ENCODE measurements around the gene GPR68.
A peak's percentile ranks its signal among the peaks of the same experiment; 100 is the strongest.
"Not testable (repeated sequence)": the region's sequence is repeated elsewhere in the genome, so short reads cannot be mapped to it uniquely, and the experiment has no call there.

Gene GPR68

GRCh38 chr14:91204657-91205056, 39.8 kb downstream of the GPR68 start:
- intact Hi-C loops (cut with DNase I), result no loop called here
- peak in 1 of 10 donors; percentile 67 for DNase-seq

GRCh38 chr14:91202234-91202974, 42.1 kb downstream of the GPR68 start:
- peak in 2 of 10 donors; percentile 23 to 55 for DNase-seq
- intact Hi-C loops (cut with DNase I), result no loop called here

GRCh38 chr14:91200802-91201201, 43.7 kb downstream of the GPR68 start:
- peak in 1 of 10 donors; percentile 2 for DNase-seq
- intact Hi-C loops (cut with DNase I), result not testable (repeated sequence)

DNA sequence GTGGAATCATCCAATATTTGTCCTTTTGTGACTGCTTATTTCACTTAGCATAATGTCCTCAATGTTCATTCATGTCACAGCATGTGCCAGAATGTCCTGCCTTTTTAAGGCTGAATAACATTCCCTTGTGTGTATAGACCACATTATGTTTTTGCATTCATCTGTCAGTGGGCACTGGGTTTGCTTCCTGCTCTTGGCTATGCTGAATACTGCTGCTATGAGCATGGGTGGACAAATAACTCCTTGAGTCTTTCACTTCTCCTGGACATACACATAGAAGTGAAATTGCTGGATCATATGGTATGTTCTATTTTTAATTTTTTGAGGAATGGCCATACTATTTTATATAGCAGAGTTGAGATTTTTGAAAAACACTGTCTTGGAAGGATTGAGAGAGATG, 46.9 kb downstream of the GPR68 start:
- intact Hi-C loops (cut with DNase I), result no loop called here
- no peak for DNase-seq

GRCh38 chr14:91195881-91196280, 48.6 kb downstream of the GPR68 start:
- DNase-seq, result peak in 2 of 10 donors; percentile 13 to 69
- intact Hi-C loops (cut with DNase I), result no loop called here

GRCh38 chr14:91193069-91193468, 51.4 kb downstream of the GPR68 start:
- DNase-seq, result peak in 3 of 10 donors; percentile 26 to 56 (median 47)
- intact Hi-C loops (cut with DNase I), result no loop called here

DNA sequence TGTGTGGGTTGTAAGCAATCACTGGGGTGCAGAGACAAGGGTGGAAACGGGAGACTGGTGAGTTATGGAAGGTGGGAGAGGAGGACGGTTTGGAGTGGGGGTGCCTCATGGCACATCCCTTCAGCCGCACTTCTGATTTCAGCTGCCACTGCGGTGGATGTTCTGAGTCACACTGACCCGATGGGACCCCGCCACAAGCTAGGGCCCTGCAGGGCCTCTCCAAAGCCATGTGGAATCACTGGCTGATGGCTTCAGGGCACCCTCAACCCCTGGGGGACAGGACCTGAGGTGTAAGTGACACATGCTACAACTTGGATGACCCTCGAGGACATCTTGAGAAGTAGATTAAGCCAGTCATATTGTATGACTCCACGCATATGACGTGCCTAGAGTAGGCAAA, 53.7 kb downstream of the GPR68 start:
- intact Hi-C loops (cut with DNase I), result no loop called here
- peak in 2 of 10 donors; percentile 30 to 83 for DNase-seq

GRCh38 chr14:91187271-91187670, 57.2 kb downstream of the GPR68 start:
- DNase-seq, result peak in 2 of 10 donors; percentile 51 to 70
- intact Hi-C loops (cut with DNase I), result no loop called here

- peak in 1 of 10 donors; percentile 18 for DNase-seq
- intact Hi-C loops (cut with DNase I), result no loop called here
Measured at GRCh38 chr14:91186515-91187066, 57.9 kb downstream of the GPR68 start.

DNA sequence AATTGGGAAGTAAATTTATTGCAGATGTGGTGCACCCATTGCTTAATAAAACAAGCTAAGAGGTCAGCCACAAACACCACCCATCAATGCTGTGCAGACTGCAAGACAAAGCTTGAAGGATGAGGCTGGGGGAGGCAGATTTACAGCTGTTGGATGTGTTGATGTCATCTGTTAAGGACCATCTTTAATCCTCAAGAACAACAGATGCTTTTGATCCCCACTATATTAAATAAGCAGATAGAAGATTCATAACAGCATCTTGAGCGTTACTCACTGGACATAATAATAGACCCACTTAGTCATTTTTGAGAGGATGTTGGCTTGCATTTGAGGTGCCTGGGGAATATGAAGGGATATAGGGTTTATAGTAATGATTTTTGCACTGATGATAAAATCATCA, 58.8 kb downstream of the GPR68 start:
- DNase-seq, result peak in 1 of 10 donors; percentile 1
- intact Hi-C loops (cut with DNase I), result no loop called here

GRCh38 chr14:91184559-91184958, 59.9 kb downstream of the GPR68 start:
- no peak for DNase-seq
- intact Hi-C loops (cut with DNase I), result no loop called here

- intact Hi-C loops (cut with DNase I), result not testable (repeated sequence)
- peak in 1 of 10 donors; percentile 2 for DNase-seq
Measured at GRCh38 chr14:91182753-91183152, 61.8 kb downstream of the GPR68 start.

Data from posterior cingulate gyrus (tissue), 11 donors.